Hindlimb muscle (tissue), 1 donor: ENCODE results near the gene MLIP. TPM values are rescaled to one million over a fixed set of nuclear protein-coding genes. Genes with fewer than 3 reads are reported as not detected.
"Not testable (repeated sequence)": the region's sequence is repeated elsewhere in the genome, so short reads cannot be mapped to it uniquely, and the experiment has no call there.

Source experiments
- DNase-seq: peaks from one replicate; pipeline ENCODE4 v3.0.0-alpha.2; 2013
- polyA plus RNA-seq: library from polyadenylated mRNA; unstranded; fragments of 120-200 nt; gene quantifications from one replicate; pipeline ENCODE4 v1.2.1, GENCODE V29; 2013; ENCODE audit not compliant: insufficient read length

Gene MLIP
- polyA plus RNA-seq, 1 donor = 80.6 TPM

DNA sequence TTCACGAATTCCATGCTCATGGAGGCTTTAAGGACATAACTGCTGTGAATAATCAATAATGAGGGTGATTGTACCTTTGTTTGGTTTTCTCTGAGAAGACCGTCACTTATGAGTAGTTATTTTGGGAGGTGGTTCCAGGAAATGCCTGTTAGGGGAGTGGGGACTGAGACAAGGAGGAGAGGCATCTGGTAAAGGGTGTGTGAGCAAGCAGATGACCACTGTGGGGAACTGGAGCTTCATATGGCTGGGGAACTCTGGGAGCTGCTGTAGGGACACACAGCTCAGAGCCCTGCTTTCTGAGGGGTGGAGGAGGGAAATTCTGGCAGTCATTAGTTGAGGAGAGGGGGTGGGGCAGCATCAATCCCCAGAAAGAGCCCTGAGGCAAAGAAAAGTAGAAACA lies 125.7 kb downstream of the MLIP start:
- no peak for DNase-seq

DNA sequence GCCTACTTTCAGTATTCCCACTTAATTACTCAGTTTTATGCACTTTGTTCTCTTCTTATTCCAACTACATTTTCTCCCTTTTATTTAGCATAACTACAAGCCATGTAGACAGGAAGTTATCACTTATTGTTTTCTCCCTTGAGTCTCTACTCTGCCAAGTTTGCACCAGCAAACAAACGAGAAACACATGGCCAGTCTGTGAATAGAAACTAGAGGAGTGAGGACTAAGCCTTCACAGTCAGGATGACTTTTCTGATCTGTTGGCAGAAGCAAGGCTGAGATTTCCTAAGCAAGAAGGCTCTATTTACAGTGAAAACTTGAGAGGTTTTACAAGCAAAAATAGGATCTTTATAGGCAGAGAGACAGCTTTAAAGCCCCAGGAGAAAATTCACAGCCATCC lies 127.2 kb downstream of the MLIP start:
- peak; percentile 51 for DNase-seq

DNA sequence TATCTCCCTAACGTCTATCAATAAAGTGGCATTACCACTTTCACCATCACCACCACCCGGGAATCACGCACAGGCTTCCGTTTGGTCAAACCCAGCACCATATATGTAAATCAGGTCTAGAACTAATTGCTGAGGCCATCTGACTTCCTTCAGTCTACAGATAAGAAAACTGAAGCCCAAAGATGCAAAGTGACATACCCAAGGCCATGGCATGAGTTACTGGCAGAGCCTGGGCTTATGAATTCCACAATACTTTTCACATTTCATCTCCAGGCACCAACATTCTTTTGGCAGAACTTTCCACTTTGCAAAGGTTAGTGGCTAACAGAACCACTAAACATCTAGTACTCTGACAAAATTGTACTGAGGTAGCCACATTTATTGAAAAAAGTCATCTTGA lies 132.5 kb downstream of the MLIP start:
- no peak for DNase-seq

DNA sequence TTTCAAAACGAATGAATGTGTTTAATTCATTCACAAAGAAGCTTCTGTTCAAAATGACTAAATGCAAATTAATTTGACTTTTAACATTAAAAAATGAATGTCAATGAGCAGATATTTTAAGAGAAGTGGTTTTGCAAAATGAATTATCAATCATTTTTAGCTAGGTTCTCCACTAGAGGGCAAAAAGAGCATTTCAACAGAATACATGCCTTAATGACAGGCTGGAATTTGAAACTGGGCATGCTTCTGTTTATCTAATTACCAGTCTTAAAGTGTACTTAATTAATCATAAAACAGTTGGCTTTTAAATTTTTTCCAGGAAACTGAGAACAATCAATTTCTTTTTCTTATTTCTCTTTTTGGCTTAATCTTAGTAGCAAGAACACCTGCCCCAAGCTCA lies 133.2 kb downstream of the MLIP start:
- DNase-seq = no peak

DNA sequence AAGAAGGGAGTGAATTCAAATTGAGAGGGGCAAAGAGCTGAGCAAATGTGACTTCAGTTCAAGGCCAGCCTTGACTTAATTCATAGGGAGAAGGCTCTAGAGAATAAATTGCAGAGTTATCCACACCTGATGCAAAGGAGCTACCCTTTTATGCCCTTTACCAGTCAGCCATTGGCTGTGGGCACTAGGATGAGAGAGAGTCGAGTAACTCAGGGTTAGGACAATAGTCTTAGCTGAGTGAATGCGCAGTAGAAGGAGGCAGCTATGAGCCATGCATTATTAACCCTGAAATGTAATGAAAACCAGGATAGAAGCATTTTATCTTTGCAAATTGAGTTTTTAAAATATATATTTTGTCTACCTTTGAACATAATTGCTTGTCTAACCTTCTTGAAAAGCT lies 134.0 kb downstream of the MLIP start:
- no peak for DNase-seq

DNA sequence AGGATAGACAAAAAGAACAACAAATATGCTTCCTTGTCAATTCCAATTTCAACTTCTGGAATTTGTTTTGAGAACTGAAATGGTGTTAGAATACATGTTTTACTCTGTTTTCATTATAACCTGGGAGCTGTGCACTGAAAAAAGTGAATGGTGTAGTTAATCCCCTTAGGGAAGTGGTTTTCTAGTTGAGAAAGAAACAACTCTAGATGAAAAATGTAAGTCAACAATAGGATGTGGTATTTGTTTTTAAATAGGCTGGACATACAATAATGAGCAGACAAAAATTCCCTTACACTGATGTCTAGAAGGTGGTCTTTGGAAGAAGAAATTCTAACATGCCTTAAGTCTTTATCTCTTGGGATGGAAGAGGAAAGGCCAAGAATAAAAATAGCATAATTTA lies 137.1 kb downstream of the MLIP start:
- DNase-seq = no peak

DNA sequence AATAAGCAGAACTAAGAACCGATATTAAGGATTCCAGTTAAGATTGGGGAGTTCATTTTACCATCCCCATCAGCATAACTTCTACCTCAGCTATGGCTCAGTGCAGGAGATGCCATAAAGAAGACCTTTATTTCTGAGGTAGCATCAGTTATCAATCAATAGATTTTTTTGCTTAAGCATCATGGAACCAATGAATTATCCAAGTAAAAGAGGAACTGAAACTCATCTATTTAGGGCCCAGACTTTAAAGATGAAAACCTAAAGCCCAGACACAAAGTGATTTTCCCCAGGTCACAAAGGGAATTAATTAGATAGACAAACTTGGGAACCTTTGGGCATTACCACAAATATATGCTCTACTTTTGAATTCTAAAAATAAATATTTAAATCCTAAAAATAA lies 137.8 kb downstream of the MLIP start:
- no peak for DNase-seq

DNA sequence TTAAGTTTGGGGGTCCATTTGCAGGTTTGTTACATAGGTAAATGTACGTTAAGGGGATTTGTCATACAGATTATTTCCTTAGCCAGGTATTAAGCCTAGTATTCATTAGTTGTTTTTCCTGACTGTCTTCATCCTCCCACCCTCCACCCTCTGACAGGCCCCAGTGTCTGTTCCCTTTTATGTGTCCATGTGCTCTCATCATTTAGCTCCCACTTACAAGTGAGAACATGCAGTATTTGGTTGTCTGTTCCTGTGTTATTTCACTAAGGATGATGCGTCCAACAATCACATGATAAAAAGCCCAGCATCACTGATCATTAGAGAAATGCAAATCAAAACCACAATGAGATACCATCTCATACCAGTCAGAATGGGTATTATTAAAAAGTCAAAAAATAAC lies 138.6 kb downstream of the MLIP start:
- DNase-seq = not testable (repeated sequence)

DNA sequence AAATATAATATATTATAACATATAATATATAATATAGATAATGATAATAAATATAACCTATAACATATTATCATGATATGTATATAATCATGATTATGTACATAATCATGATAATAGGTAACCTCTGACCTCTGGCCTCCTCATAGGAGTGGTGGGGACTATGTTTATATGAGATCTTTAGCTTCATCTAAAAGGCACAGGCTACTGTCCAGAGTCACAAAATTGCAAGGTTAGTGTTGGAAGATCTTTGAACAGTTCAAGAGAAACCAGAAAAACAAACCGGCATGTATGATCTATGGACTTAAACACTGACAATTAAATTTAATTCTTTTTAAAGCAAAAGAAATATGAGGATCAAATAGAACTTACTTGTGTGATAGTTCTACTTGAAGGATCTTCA lies 141.3 kb downstream of the MLIP start:
- DNase-seq = no peak

DNA sequence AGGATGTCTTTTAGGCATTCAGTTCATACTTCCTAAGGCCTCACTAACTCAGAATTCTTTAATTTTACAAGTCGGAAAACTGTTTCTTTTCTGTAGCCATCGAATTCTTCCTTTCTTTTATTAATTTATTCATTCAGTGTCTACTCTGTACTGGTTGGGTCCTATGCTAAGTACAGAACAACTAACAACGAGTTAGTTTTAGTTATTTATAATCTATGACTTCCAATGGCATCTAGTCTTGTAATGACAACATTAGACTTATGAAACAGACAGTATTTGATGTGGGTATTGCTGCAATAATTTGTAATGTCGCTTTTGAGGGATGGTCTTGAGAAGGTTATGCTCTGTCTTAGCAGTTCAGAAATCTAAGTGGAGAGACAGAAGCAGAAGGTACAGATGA lies 141.7 kb downstream of the MLIP start:
- DNase-seq = no peak

DNA sequence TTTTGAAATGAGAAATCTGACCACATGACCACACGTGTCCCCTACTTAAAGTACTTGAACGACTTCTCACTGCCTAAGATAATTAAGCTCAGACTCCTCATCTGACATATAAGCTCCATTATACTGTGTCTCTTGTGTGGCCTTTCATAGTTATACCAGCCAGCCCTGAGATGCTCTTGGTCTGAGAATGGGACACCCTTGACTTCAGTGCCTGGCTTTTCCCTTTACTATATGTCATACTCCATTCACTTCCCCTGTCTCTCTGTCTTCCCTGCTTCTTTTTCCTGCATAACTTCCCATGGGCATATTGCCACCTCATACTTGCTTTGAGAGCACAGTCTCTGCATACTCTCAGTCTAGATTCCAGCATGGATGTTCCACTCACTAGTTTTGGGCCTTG lies 143.6 kb downstream of the MLIP start:
- no peak for DNase-seq

DNA sequence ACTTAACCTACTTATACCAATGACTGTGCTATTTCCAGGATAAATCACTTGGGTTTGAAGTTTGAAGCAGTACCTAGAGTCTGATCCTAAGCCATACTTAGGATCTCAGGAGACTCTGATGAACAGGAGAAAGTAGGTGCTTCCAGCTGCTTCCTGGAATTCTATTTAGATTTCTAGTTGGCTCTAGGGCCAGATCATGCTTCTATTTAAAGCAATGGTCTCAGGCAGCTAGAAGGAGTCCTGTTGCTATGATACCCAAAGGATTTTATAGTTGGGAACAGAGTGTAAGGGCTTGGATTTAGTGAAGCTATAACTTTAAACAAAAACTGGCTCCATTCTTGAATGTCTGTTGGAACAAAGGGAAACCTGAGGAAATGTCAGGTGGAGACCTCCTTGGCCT lies 144.6 kb downstream of the MLIP start:
- DNase-seq = peak; percentile 26

DNA sequence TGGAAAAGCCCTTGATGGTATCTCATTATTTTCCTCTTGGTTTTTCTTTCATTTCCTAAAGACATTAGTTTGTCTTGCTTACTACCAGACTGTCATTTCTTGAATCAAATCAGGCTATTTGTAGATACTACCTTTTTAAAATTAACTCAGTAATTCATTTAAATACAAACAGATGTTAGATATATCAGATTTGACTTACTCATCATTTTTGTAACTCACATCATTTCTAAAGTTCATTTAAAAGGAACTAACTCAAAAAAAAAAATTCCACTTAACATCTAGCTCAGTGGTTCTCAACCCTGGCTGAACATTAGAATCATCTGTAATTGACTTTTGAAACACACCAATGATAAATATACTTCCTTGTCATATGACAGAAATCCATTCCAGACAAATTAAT lies 148.8 kb downstream of the MLIP start:
- no peak for DNase-seq

DNA sequence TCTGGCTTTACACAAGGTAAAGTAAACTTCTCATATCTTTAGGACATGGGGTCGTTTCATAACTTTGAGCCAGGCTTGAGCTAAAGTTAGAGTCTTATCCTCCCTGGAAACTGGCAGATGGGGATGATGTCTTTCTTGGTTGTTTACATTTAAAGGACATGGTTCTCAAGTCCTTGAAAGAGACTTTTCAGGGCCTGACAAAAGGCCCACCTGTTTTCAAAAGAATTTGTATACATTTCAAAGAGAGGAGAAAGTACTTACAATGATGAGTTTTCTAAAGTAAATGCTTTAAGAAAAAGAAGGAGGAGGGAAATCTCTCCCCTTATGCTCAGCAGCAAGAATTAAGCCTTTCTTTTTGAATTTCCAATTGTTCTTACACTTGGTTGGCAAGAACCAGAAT lies 151.3 kb downstream of the MLIP start:
- DNase-seq = no peak

DNA sequence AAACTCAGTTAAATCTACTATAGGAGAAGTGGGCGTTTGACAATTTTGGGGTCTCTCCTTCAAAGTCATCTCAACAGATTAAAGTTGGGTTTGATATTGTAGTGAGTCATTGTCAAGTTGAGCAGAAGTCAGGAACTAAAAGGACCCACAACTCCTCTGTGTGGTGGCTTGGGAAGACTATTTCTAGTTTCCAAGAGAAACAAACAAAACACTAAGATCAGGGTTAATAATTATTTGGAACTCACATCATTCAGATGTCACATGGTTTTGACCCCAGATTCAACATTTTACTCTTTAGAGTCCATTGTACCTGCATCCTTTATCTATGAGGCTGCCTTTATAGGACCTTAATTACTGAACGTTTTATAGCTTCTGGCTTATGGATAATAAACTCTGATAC lies 151.7 kb downstream of the MLIP start:
- no peak for DNase-seq

DNA sequence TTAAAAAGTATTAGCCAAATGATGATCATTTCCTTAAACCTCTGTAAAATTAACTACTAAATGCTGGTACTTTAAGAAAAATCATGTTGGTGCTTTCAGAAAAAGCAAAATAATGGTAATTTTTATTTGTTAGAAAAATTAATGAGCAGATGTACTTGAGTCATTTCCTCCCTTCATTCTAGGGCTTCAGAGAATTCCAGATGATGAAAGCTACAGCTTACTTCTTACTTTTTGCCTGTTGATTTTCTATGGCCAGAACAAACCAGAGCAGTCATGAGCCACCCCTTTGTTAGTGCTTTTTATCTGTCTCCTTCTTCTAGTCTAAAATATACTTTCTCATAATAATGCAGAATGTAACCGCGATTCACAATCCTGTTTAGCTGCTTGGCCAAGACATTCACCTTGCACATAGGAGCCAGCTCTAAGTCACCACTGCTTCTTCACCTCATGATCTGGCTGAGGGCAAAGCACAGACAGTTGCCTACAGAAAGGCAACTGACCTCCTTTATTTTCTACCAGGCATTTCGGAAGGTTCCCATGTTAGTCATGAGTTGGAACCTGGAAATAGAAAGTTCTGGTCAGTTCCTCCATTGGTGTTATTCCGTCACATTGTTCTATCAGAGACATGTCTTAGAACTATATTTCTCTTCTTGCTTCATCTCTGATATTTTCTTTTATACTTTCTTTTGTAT lies 153.5 kb downstream of the MLIP start:
- DNase-seq = no peak

DNA sequence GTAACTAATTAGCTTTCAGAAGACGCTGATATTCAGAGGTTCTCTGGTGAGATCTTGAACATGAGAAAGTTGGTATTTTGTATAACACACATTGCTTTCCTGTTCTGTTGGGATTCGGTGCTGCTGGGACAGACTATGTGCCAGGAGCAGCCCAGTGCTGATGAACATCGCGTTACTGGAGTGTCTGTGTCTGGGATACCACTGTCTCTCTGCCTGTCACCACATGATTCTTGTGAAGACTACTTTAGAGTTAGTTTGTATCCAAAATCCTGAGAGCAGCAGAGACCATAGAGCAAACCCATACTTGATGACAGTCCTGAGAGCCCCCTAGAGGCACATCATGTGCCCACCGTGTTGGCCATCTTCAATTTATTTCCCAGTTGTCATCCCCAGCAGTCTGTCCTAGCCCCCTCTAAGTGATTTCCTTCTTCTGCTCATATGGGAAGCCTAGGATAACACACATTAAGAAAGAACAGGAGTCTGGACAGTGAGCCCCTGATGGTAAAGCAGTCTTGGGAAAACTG lies 155.2 kb downstream of the MLIP start:
- no peak for DNase-seq

DNA sequence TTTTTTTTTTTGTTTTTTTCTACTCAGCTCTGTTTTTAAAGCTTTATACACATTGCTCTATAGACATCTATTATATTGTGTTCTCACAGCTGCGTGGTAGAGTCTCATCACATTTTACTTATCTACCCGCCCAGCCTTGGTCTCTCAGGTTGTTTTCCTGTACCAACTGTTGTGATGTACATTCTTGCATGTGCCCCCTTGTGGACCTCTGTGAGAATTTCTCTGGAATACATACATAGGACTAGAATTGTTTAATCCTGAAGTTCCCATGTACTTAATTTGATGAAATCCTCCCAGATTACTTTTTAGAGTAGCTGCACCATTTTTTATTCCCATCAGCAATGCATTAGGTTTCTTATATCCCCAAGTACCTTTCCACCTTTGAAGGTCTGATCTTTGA lies 156.6 kb downstream of the MLIP start:
- no peak for DNase-seq

DNA sequence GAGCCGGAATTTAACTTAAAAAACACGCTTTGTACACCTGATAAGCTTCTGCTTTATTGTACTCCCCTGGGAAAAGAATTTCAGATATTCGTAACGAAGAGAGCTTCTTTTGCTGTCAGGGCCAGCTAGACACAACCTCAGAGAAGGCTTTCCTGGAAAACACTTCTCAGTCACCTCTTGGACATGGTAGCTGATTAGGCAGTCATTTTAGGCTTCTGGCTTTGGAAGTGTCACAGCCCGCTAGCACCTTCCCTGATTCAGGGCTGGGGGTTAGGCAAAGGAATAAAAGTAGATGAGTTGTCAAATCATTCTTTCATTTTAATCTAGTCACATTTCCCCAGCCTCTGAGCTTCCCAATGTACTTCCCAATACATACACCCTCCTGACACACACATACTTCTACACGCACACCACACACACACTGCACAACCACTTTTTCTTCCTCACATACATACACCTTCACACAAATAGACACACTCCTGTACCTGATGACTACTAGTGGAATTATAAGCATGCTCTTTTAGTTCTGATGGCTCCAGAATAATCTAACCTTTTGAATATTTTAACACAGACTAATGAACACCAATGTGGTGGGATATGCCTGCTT lies 162.1 kb downstream of the MLIP start:
- DNase-seq = no peak

DNA sequence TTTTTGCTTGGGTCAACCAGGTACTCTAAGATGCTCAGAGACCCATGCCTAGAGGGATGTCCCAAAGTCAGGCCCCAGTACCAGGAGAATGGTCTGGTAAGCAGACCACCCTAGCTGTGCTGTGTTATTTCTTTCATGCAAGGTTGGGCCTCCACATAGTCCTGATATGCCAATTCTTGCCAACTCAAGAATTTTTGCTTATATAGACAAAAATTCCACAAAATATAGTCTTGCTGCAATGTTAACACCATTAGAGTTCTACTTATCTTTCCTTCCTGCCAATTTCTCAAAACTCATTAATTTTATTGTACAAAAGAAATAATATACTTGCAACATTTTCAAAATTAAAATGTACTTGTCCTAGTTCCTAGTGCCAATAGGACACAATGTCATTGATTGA lies 163.1 kb downstream of the MLIP start:
- DNase-seq = no peak

DNA sequence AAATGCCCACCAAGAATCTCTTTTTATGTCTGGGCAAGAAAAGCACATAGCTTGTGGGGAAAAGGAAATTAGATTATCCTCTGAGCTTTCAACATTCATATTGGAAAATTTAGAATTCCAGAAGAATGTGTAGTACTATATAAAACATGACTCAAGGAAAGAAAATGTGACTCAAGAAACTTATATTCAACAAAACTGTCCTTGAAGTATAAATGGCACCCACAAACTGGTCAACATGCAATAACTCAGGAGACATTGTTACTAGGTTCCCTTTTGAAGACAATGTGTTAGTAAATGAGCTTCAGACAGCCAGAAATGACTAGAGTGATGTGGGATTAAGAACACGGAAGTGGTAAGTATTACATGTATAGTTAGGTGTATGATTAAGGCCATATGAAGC lies 170.9 kb downstream of the MLIP start:
- no peak for DNase-seq

DNA sequence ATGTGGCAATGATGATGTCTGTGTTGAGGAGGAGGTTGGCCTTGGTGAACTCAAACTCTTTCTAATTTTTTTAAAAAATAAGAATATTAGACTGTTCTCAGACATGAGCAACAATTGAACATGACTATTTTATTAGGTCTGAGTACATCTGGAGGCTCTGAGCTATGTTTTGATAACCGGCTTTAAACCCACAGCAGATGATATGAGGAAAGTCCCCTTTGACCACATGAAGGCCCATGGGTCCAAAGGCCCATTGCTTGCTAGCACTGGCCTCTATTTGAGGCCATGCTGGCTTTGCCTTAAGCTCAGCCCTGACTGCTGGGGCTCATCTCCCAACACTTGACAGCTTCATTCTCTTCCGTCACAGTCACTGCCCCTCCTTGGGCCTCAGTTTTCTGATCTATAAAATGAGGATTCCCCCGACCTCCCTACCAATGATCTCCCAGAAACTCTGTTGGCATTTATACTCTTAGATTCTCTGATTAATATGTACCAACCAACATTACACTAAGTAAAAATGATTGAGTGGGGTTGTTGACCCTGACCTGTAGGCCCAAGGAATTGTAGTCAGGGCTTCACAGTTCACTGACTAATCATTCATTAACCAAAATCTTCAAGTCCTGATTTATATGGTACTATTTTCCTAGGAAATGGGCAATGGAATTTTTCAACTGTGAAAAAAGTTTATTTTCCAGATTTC lies 173.1 kb downstream of the MLIP start:
- no peak for DNase-seq

DNA sequence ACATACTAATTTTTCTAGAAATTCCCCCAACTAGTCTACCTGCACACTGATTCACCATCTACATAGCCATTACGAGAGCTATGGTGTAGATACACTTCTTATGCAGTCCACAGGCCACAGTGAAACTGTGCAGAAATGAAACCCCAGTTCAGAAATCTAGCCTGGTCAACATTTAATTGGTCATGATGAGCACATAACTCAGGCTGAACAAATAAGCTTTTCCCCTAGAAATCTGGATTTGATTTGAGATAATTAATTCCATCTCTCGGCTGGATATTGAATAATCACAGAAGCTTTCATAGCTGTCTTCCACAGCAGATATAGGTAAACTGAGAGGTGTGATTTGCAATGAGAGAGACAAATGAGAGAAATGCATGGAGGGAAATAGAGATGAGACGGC lies 174.4 kb downstream of the MLIP start:
- DNase-seq = no peak

DNA sequence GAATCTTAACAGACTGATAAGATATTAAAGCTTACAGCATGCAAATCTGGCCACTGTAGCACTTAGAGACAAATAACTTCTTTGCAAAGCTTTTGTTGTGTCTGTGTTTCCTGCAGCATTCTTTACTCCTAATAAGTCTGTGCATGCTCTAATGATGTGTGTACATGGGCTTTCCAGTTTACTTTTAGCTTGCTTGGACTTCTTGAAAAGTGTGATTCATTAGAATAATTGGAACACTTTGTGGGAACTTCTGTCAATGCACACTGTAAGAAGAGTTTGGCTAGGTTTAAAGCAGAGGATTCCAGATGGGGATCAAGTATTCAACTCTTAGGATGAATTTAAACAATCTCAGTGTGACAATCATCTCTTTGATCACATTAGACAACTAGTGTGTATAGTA lies 174.9 kb downstream of the MLIP start:
- no peak for DNase-seq
